NCI-H526 treated with DMSO at 0.1 percent for 48 hours (cell line): ENCODE results near the gene ELAVL3.
"Not testable (repeated sequence)": the region's sequence is repeated elsewhere in the genome, so short reads cannot be mapped to it uniquely, and the experiment has no call there.

Source experiments
- DNase-seq: peaks from one replicate; lab custom pipeline; 2025; lab: John Stamatoyannopoulos, UW

ELAVL3 gene

GRCh38 chr19:11486661-11487503 is 6.0 kb upstream of the ELAVL3 start:
- DNase-seq: no peak

DNA sequence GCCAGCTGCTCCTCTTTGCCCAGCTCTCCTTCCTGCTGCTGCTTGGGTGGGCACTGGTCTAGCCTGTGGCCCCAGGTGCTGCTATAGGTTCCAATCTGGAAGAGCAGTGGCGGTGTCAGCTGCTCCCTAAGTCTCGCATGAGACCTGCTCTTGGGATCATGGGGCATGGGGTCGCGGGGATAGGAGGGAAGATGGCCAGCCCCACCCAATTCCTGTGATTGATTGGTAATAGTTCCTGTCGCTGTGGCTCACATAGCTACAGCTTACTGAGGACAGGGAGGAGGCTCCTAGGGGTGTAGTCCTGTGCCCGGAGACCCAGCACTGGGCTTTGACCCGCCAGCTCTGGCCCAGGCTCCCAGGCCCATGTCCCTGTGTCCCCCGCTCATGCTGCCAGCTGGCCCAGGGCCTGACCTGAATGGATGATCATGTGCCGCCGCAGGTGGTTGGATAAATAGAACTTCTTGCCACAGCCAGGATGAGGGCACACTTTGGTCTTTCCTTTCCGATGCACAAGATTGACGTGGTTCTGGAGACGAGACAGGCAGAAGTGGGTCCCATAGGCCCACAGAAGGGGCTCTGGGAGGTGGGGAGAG is 4.5 kb upstream of the ELAVL3 start:
- no peak for DNase-seq

- no peak for DNase-seq
Observed at GRCh38 chr19:11483366-11484111, 2.7 kb upstream of the ELAVL3 start.

DNA sequence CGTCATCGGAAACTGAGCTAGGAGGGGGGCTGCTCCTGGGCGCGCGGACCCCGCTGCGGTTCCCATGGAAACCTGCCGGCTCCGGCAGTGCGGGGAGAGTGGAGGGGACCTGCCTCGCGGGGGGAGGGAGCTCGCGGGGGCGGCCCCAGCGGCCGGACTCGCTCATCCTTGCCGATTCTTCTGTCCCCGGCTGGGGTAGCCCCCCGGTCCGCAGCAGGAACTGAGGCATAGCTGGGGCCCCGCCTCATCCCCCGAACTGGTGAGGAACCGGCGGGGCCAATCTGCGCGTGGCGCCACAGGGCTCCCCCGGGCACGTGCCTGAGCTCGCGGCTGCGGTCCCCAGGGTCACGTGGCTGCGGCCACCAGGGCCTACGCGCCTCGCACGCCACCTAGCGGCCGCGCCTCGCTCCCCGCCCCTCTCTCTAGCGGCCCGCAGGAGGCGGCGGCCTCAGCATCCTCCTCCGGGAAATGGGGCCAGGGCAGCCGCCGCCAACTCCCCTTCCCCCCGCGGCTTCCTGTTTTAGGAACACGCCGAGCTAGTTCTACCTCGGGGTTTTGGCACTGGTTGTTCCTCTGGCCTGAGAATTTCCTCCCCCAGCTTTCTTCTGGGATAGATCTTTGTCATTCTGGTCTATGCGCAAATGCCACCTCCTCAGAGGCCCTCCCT is 1.7 kb upstream of the ELAVL3 start:
- DNase-seq: peak; percentile 25

GRCh38 chr19:11481534-11482383 is 913 bp upstream of the ELAVL3 start:
- DNase-seq: peak; percentile 58

GRCh38 chr19:11479898-11480714 is 740 bp downstream of the ELAVL3 start:
- DNase-seq: no peak

DNA sequence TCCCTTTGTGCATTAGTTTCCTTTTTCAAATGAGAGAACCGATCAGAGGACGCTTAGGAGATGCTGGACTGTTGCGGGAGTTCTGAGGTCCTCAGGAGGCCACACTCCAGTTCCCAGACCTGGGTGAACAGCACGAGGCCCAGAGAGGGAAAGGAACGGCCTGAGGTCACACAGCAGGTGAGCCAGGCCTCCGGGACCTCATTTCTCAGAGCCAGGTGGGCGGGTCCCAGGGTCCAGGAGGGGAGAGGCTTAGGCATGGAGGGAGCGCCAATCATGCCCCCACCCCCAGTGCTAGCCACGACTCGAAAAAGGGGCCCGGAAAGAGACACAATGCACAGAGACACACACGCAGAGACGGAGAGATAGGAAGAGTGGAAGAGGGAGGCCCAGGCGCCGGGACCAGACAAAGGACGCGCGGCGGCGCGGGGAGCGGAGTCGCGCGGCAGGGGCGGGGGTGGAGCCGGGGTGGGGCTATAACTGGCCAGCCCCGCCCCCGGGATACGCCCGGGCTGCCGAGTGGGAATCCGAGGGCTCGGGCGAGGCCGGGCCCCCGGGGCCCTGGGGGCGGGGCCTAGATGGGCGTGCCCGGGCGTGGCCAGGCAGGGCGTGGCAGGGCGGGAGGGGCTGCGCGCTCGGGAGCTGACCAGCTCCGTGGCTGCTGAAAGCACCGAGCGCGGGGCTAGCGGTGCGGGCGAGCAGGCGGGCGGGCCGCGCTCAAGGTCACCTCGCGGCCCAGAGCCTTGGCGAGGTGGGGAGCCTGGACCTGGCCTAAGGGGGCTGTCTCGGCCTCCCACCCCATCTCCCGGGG is 1.6 kb downstream of the ELAVL3 start:
- peak; percentile 42 for DNase-seq

DNA sequence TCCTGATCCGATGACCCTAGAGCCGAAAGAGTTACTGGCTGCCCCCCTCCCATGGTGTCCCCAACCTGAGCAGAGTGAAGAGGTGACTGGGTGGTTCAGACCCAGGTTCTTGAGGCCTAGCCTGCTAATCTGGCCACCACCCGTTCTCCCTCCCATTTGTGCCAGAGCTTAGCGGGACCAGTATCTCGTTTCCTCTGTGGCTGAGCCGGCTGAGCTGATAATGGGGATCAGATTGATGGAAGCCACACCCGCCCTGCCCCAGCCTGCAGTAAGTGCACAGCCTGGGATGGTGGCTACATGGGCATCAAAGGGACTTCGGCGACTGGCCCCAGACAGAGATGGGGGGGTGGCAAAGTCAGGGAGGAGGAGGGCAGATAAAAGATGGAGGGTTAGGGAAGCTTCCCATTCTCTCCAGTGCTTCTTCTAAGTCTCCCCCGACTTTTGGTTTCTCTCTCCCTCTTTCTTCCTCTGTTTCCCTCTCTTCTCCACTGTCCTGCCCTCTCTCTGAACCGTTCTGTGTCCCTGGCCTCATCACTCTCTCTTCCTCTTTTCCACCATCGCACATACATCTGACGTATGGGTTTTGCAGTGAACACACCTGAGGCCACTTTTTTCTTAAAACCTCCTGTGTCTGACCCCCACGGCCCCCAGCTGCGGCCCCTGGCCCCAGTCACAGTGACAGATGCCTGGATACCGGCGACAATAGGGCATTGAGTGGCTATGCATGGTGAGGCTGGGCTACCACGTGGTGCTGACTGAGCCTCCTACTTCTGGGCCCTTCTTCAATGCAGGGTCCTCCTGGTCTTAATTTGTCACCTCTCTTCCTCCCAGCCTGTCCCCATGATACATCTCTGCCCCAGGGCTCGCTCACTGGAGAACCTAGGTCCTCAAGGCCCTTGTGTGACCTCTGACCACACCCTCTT is 2.4 kb downstream of the ELAVL3 start:
- no peak for DNase-seq

GRCh38 chr19:11475861-11476260 is 5.0 kb downstream of the ELAVL3 start:
- DNase-seq: no peak

DNA sequence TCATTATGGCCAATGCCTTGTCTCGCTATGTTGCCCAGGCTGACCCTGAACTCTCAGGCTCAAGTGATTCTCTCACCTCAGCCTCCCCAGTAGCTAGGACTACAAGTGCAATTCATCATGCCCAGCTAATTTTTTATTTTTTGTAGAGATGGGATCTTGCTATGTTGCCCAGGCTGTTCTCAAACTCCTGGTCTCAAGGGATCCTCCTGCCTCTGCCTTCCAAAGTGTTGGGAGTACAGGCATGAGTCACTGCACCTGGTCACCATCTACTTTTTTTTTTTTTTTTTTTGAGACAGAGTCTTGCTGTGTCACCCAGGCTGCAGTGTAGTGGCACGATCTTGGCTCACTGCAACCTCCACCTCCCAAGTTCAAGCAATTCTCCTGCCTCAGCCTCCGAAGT is 5.5 kb downstream of the ELAVL3 start:
- not testable (repeated sequence) for DNase-seq

- no peak for DNase-seq
Observed at GRCh38 chr19:11473725-11474124, 7.1 kb downstream of the ELAVL3 start.

- not testable (repeated sequence) for DNase-seq
Observed at GRCh38 chr19:11468266-11468845, 12.5 kb downstream of the ELAVL3 start.

DNA sequence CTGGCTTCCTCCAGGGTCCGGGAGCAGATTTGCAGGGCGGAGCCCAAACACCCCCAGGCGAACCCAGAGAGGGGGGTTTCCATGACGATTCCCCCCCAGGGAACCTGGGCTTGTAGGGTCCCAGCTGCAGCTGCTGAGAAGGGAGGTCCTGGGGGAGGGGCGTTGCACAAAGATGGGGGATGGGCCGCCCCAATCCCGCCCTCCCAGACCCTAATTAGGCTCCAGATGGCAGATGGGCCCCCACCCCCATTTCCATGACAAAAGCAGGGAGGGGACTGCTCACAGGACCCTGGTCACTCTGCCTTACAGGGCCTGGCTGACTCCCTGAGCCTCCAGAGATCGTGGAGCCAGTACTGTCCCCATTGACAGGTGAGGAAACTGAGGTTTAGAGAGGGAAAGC is 15.2 kb downstream of the ELAVL3 start:
- DNase-seq: no peak

GRCh38 chr19:11464333-11465265 is 16.2 kb downstream of the ELAVL3 start:
- no peak for DNase-seq

GRCh38 chr19:11463391-11463790 is 17.5 kb downstream of the ELAVL3 start:
- no peak for DNase-seq

- no peak for DNase-seq
Observed at GRCh38 chr19:11461453-11461852, 19.4 kb downstream of the ELAVL3 start.

DNA sequence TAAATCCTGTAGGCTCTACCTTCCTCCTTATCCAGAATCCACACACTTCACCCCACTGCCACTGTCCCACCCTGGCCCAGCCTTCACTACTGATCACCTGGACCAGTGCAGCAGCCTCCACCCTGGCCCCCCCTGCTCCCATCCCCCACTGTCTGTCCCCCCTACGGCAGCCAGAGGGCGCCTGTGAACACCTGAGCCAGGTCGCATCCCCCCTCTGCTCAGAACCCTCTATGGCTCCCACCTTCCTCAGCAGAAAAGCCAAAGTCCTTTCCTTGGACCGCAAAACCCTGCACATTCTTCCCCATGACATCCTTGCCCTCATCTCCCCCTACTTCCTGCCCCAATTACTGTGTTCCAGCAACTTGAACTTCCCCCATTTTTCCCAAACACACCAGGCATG is 20.6 kb downstream of the ELAVL3 start:
- no peak for DNase-seq
